Testis (tissue), 3 donors: ENCODE data around the gene IGFBP5. TPM values are rescaled to one million over a fixed set of nuclear protein-coding genes. Genes with fewer than 3 reads are reported as not detected.

ENCODE experiments used
- DNase-seq: peaks from one replicate; pipeline ENCODE4 v3.0.0-alpha.2; 2019
- H3K27ac ChIP-seq, 2 donors: fragments of 200-600 bp; sonication (generic); one replicate each; pipeline ENCODE4 v1.5.1; 2019
- H3K27me3 ChIP-seq: fragments of 200-600 bp; sonication (generic); one replicate; pipeline ENCODE4 v1.5.1; 2019
- H3K36me3 ChIP-seq: fragments of 200-600 bp; sonication (generic); one replicate; pipeline ENCODE4 v1.5.1; 2017; ENCODE audit warnings: low read depth; ENCODE audit errors: missing control alignments
- H3K4me1 ChIP-seq: fragments of 200-600 bp; sonication (generic); one replicate; pipeline ENCODE4 v1.5.1; 2019
- H3K4me3 ChIP-seq, 2 donors: fragments of 200-600 bp; sonication (generic); one replicate each; pipeline ENCODE4 v1.5.1; 2017 to 2019
- H3K9me3 ChIP-seq: fragments of 200-600 bp; sonication (generic); one replicate; pipeline ENCODE4 v1.5.1; 2017
- CTCF ChIP-seq, 3 experiments: fragments of 450-650 bp in 2 of 3; fragments of 200-600 bp in 1 of 3; sonication (generic) in 1 of 3; IDR thresholded peaks; one replicate each; pipeline ENCODE4 v1.5.1; 2016 to 2019; ENCODE audit warnings: antibody characterized with exemption in 3 of 3, mild to moderate bottlenecking in 2 of 3, moderate library complexity in 1 of 3
- POLR2A ChIP-seq: fragments of 450-650 bp; IDR thresholded peaks from one replicate; pipeline ENCODE4 v1.6.1; 2017; ENCODE audit warnings: antibody characterized with exemption, mild to moderate bottlenecking, moderate library complexity
- WGBS, 2 donors: methylation state at CpG; one replicate each; pipeline ENCODE4 v1.1.5; 2018; 5-methylcytosine and 5-hydroxymethylcytosine counted together
- intact Hi-C: fragments of 100-400 bp; cut with DNase I; formaldehyde crosslinking; loops from one replicate; pipeline ENCODE4 v1.15.1; 2023; ENCODE audit warnings: low total_unique reads
- polyA plus RNA-seq: library from polyadenylated mRNA; stranded (reverse); fragments of 350-450 nt; fragmentation: Illumina TruSeq; extraction: RNeasy Lipid Tissue Mini Kit (QIAGEN cat#74804); gene quantifications from one replicate; pipeline ENCODE4 v1.2.3, GENCODE V29; 2014; ENCODE audit warnings: low read depth, low replicate concordance; ENCODE audit not compliant: insufficient read depth
- total RNA-seq, 2 donors: library from RNA; depleted of rRNA; stranded (reverse); fragments of >200 nt; gene quantifications; one replicate each; pipeline ENCODE4 v1.2.3, GENCODE V29; 2016

IGFBP5 gene
- total and polyA plus RNA-seq, 3 donors from 2014 or later = 169 to 308 (median 228) TPM

GRCh38 chr2:216674376-216674775, 21.0 kb downstream of the IGFBP5 start:
- no peak overlapping the region for H3K4me3 ChIP-seq
- H3K4me1 ChIP-seq = no peaks in the 10 kb centered on the region
- H3K27me3 ChIP-seq = no peaks in the 10 kb centered on the region
- H3K27ac ChIP-seq = no peak overlapping the region
- intact Hi-C loops = no loop called here
- no peak for TF ChIP-seq POLR2A
- no peak for TF ChIP-seq CTCF (IDR thresholded peaks at IDR 0.05)
- no peaks in the 10 kb centered on the region for H3K9me3 ChIP-seq
- no peak for DNase-seq
- H3K36me3 ChIP-seq = no peaks in the 10 kb centered on the region
- WGBS, 2 donors = 93 to 96% methylated on average over 9 of the region's 9 CpGs

GRCh38 chr2:216673609-216674008, 21.7 kb downstream of the IGFBP5 start:
- WGBS, 2 donors = 77 to 96% methylated on average over 6 to 9 of the region's 9 CpGs
- H3K36me3 ChIP-seq = no peaks in the 10 kb centered on the region
- H3K27ac ChIP-seq = no peak overlapping the region

GRCh38 chr2:216673021-216673420, 22.3 kb downstream of the IGFBP5 start:
- H3K27ac ChIP-seq = no peak overlapping the region
- no peaks in the 10 kb centered on the region for H3K36me3 ChIP-seq
- no peaks in the 10 kb centered on the region for H3K27me3 ChIP-seq
- 92 to 93% methylated on average over 7 to 10 of the region's 10 CpGs for WGBS, 2 donors
- DNase-seq = no peak
- H3K9me3 ChIP-seq = no peaks in the 10 kb centered on the region
- H3K4me3 ChIP-seq = no peak overlapping the region
- H3K4me1 ChIP-seq = no peaks in the 10 kb centered on the region
- intact Hi-C loops = no loop called here
- no peak for TF ChIP-seq CTCF (IDR thresholded peaks at IDR 0.05)

More at GRCh38 chr2:216673609-216674008, 21.7 kb downstream of the IGFBP5 start:
- Histone ChIP-seq H3K9me3 (no peaks in the 10 kb centered on the region), H3K4me1 (no peaks in the 10 kb centered on the region), H3K27me3 (no peaks in the 10 kb centered on the region), H3K4me3 (no peak overlapping the region)
- DNase-seq = no peak
- no peak for TF ChIP-seq POLR2A
- no peak for TF ChIP-seq CTCF (IDR thresholded peaks at IDR 0.05)
- intact Hi-C loops = no loop called here

GRCh38 chr2:216672466-216672865, 22.9 kb downstream of the IGFBP5 start:
- no peak for DNase-seq
- no peak overlapping the region for H3K4me3 ChIP-seq
- no peaks in the 10 kb centered on the region for H3K27me3 ChIP-seq
- no peak overlapping the region for H3K27ac ChIP-seq
- intact Hi-C loops = no loop called here
- 93 to 94% methylated on average over 10 of the region's 10 CpGs for WGBS, 2 donors
- no peaks in the 10 kb centered on the region for H3K4me1 ChIP-seq
- H3K9me3 ChIP-seq = no peaks in the 10 kb centered on the region
- TF ChIP-seq CTCF (IDR thresholded peaks at IDR 0.05) (no peak), POLR2A (no peak)
- no peaks in the 10 kb centered on the region for H3K36me3 ChIP-seq

- no peak for TF ChIP-seq POLR2A
- no peak for TF ChIP-seq CTCF (IDR thresholded peaks at IDR 0.05)
- 83 to 89% methylated on average over 11 to 12 of the region's 12 CpGs for WGBS, 2 donors
- H3K27me3 ChIP-seq = no peaks in the 10 kb centered on the region
- no peak overlapping the region for H3K4me3 ChIP-seq
- H3K36me3 ChIP-seq = no peaks in the 10 kb centered on the region
- intact Hi-C loops = no loop called here
- H3K9me3 ChIP-seq = no peaks in the 10 kb centered on the region
- H3K4me1 ChIP-seq = no peaks in the 10 kb centered on the region
- no peak overlapping the region for H3K27ac ChIP-seq
- no peak for DNase-seq
Measured at GRCh38 chr2:216671791-216672343, 23.5 kb downstream of the IGFBP5 start.
